Measurements from ENCODE around the gene NR5A2. TPM values are rescaled to one million over a fixed set of nuclear protein-coding genes. Genes with fewer than 3 reads are reported as not detected.
A peak's percentile ranks its signal among the peaks of the same experiment; 100 is the strongest.
"Not testable (repeated sequence)": the region's sequence is repeated elsewhere in the genome, so short reads cannot be mapped to it uniquely, and the experiment has no call there.

Gene NR5A2
- total RNA-seq, 1 donor from 2014 or later = 27.9 TPM

DNA sequence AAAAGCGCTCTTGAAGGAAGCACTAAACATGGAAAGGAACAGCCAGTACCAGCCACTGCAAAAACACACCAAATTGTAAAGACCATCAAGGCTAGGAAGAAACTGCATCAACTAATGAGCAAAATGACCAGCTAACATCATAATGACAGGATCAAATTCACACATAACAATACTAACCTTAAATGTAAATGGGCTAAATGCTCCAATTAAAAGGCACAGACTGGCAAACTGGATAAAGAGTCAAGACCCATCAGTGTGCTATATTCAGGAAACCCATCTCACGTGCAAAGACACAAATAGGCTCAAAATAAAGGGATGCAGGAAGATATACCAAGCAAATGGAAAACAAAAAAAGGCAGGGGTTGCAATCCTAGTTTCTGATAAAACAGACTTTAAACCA, 159.8 kb downstream of the NR5A2 start:
- ATAC-seq; DNase-seq (ENCODE audit: low spot score): not testable (repeated sequence)

DNA sequence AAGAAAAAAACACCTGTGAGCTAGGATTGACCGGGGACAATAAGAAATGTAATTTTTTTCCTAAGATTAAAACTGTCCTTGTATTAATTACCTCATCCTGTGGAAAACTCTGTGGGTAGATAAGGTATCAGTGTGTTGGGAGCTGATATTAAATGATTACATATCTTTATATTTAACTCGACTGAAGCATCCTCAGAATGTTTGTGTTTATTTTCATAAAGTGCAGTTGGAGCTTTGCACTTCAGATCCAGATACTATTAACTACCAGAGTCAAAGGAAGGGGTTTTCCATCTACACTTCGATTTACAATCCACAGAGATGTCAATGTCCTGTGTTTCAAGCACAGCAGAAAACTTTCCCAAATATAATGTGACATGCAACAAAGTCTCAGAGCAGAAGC, 164.5 kb downstream of the NR5A2 start:
- ATAC-seq (no peak), DNase-seq (ENCODE audit: low spot score) (no peak)

GRCh38 chr1:200194477-200194876, 167.0 kb downstream of the NR5A2 start:
- no peak for ATAC-seq

GRCh38 chr1:200198236-200198635, 170.7 kb downstream of the NR5A2 start:
- ATAC-seq (no peak), DNase-seq (ENCODE audit: low spot score) (no peak)

More at GRCh38 chr1:200194477-200194876, 167.0 kb downstream of the NR5A2 start:
- DNase-seq (ENCODE audit: low spot score) = no peak

- DNase-seq (ENCODE audit: low spot score) = no peak
- ATAC-seq = no peak
These were observed 177.9 kb downstream of the NR5A2 start for GRCh38 chr1:200205216-200205995.

DNA sequence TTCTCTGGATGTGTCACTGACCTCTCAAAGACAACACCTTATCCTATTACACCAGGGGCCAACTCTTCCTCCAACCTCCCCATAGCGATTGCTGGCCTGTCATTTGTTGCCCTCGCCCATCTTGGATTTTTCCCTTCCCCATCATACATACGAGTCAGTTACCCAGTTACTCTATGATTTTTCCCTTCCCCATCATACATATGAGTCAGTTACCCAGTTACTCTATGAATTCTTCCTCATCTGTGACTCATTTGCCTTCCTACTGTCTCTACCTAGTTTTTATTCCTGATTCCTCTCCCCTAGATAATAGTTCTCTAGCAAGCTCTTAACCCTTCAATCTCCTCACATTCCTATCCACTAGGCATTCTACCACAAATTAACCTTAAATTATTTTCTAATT, 178.8 kb downstream of the NR5A2 start:
- ATAC-seq = no peak
- no peak for DNase-seq (ENCODE audit: low spot score)

- ATAC-seq = no peak
These were observed 179.3 kb downstream of the NR5A2 start for GRCh38 chr1:200206761-200207160.

GRCh38 chr1:200207711-200208126, 180.2 kb downstream of the NR5A2 start:
- ATAC-seq (no peak), DNase-seq (ENCODE audit: low spot score) (no peak)

More at GRCh38 chr1:200206761-200207160, 179.3 kb downstream of the NR5A2 start:
- no peak for DNase-seq (ENCODE audit: low spot score)

DNA sequence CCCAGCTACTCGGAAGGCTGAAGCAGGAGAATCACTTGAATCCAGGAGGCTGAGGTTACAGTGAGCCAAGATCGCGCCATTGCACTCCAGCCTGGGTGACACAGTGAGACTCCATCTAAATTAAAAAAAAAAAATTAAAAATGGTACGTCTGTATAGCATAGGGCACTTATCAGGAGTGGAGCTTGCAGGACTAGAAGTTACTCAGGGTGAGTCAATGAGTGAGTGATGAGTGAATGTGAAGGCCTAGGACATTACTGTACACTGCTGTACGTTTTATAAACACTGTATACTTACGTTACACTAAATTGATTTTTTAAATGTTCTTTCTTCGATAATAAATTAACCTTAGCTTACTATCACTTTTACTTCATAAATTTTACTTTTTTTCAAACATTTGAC, 183.6 kb downstream of the NR5A2 start:
- ATAC-seq (no peak), DNase-seq (ENCODE audit: low spot score) (no peak)

DNA sequence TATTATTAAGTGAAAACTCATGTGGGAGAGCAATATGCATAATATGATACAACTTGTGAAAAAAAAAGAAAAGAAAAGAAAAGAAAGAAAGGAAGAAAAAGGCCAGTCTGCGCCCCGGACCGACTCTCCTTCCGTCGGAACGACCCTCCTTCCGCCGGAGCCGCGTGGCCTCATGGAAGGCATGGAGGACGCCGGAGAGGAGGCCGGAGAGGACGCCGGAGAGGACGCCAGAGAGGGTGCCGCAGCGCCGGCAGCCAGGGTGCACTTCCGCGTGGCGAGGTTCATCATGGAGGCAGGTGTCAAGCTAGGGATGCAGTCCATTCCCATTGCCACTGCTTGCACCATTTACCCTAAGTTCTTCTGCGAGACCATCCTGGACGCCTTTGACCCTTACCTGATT, 185.9 kb downstream of the NR5A2 start:
- ATAC-seq = no peak
- DNase-seq (ENCODE audit: low spot score) = no peak

GRCh38 chr1:200213921-200214320, 186.4 kb downstream of the NR5A2 start:
- DNase-seq (ENCODE audit: low spot score) = no peak
- ATAC-seq = no peak

- DNase-seq (ENCODE audit: low spot score) (no peak), ATAC-seq (no peak)
These were observed 187.8 kb downstream of the NR5A2 start for GRCh38 chr1:200215350-200215749.

DNA sequence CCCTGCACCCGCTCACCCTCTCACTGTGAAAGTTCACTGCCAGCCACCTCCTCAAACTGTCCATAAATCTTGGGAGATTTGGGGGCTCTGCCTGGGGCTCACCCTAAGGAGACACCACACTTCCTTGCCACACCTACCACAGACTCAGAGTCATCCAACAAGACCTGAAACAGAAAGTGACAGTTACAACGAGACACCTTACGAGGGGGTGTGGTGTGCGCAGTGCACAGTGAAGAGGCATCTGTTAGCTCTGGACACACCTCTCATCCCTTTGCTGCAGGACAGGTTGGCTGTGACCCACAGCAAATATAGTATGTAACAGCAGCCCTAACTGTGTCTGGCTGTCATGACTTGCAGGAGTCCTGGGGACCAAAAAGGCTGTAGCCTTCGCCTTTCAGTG, 190.2 kb downstream of the NR5A2 start:
- ATAC-seq (no peak), DNase-seq (ENCODE audit: low spot score) (no peak)

- DNase-seq (ENCODE audit: low spot score) (peak; percentile 79), ATAC-seq (peak; percentile 98)
These were observed 194.2 kb downstream of the NR5A2 start for GRCh38 chr1:200221614-200222282.

DNA sequence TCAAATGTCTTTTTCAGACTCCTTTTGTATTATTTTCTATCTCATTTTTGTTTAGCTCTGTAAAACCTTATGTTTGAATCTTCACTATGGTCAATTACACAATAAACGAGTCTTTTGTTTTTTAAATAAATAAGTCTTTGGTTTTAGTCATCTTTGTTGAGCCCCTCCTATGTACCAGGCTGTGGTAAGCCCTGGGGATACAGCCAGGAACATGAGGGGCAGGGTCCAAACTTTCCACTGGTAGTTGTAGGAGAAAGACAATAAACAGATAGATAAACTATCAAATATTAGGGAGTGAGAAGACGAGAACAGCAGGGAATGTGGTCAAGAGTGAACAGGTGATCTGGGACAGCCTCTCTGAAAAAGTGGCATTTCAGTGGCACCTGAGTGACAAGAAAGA, 195.7 kb downstream of the NR5A2 start:
- DNase-seq (ENCODE audit: low spot score) (no peak), ATAC-seq (peak; percentile 36)

DNA sequence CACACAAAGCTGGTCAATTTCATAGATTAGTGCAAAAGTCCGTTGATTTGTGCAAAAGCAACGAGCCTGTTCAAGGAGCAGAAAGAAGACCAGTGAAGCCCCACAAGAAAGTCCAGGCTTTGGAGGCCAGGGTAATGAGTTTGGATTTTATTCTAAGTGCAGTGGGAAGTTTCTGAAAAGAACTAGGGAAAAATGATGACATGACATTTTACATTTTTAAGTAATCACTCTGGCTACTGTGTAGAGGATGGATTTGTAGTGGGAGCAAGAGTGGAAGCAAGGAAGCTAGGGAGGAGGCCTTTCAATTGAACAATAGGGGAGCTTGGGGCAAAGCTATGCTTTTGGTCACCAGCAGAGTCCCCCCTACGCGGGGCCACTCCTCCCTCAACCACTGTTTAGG, 196.1 kb downstream of the NR5A2 start:
- DNase-seq (ENCODE audit: low spot score) (no peak), ATAC-seq (no peak)

- DNase-seq (ENCODE audit: low spot score) (no peak), ATAC-seq (no peak)
These were observed 196.8 kb downstream of the NR5A2 start for GRCh38 chr1:200224315-200224714.

- DNase-seq (ENCODE audit: low spot score) (no peak), ATAC-seq (no peak)
These were observed 198.9 kb downstream of the NR5A2 start for GRCh38 chr1:200226268-200226968.

- no peak for ATAC-seq
These were observed 199.4 kb downstream of the NR5A2 start for GRCh38 chr1:200226969-200227303.

More at GRCh38 chr1:200226969-200227303, 199.4 kb downstream of the NR5A2 start:
- DNase-seq (ENCODE audit: low spot score) = no peak

All from left lobe of liver (tissue), 2 donors.